Adrenal gland (tissue), 12 donors: ENCODE data around the gene ANP32A. TPM values are rescaled to one million over a fixed set of nuclear protein-coding genes. Genes with fewer than 3 reads are reported as not detected.

Experiments
- DNase-seq, 7 donors: peaks; one replicate each; pipeline ENCODE4 v3.0.0-alpha.2; 2019 to 2020
- H3K27ac ChIP-seq, 5 donors: fragments of 200-600 bp; sonication (generic) in 4 of 5; 1 replicate in 3 of 5; 2 replicates in 2 of 5; pipeline versions ENCODE4 v1.5.1 to v1.8.0; 2016 to 2020; ENCODE audit warnings: mild to moderate bottlenecking in 1 of 5
- H3K27me3 ChIP-seq: fragments of 200-600 bp; 2 replicates; pipeline ENCODE4 v1.8.0; 2021
- H3K36me3 ChIP-seq, 2 donors: fragments of 200-600 bp; replicated peaks in 1 of 2; 1 replicate in 1 of 2; 2 replicates in 1 of 2; pipeline versions ENCODE4 v1.5.1 to v1.8.0; 2018 to 2022
- H3K4me1 ChIP-seq, 2 donors: fragments of 200-600 bp; replicated peaks in 1 of 2; 1 replicate in 1 of 2; 2 replicates in 1 of 2; pipeline versions ENCODE4 v1.5.1 to v1.8.0; 2018 to 2021
- H3K4me3 ChIP-seq, 4 donors: fragments of 200-600 bp; sonication (generic) in 3 of 4; one replicate each; pipeline ENCODE4 v1.5.1; 2016 to 2018
- H3K9me3 ChIP-seq, 3 donors: fragments of 200-600 bp; sonication (generic) in 1 of 3; replicated peaks in 1 of 3; 1 replicate in 2 of 3; 2 replicates in 1 of 3; pipeline versions ENCODE4 v1.5.1 to v1.8.0; 2016 to 2021
- POLR2A ChIP-seq, 2 donors: fragments of 450-650 bp; IDR thresholded peaks; one replicate each; pipeline ENCODE4 v1.6.1; 2017; ENCODE audit warnings: antibody characterized with exemption in 2 of 2, mild to moderate bottlenecking in 2 of 2, moderate library complexity in 1 of 2
- WGBS, 4 donors: extraction: QIAGEN DNeasy Blood & Tissue Kit in 2 of 4; methylation state at CpG; one replicate each; pipeline versions ENCODE4 v1.1.5 to v1.1.7; 2013 to 2017; 5-methylcytosine and 5-hydroxymethylcytosine counted together
- intact Hi-C, 2 donors: fragments of 100-400 bp; cut with DNase I; formaldehyde crosslinking; loops; one replicate each; pipeline versions ENCODE4 v1.14.1 to v1.15.0; 2022 to 2023
- polyA plus RNA-seq, 3 donors: library from polyadenylated mRNA; stranded (reverse); fragments of 200-250 nt in 2 of 3; fragments of 350-450 nt in 1 of 3; fragmentation: Illumina TruSeq in 1 of 3; extraction: RNeasy Lipid Tissue Mini Kit (QIAGEN cat#74804) in 1 of 3; gene quantifications; one replicate each; pipeline ENCODE4 v1.2.3, GENCODE V29; 2013 to 2014
- total RNA-seq, 9 donors: library from RNA; depleted of rRNA in 4 of 9; stranded (reverse); fragments of >200 nt in 4 of 9; fragments of 120-200 nt in 1 of 9; fragmentation: NEBNext Ultra II Directional in 1 of 9; extraction: Animal tissue kit (Norgen Biotek cat#: 25700) in 1 of 9; gene quantifications; one replicate each; pipeline versions ENCODE4 v1.1.0 to v1.2.4, GENCODE V29; 2013 to 2023
- TF ChIP-seq, protein P1 (sequence below), 6 experiments: fragments of 450-650 bp in 4 of 6; fragments of 200-600 bp in 2 of 6; sonication (generic) in 1 of 6; IDR thresholded peaks; 1 replicate in 5 of 6; 2 replicates in 1 of 6; pipeline versions ENCODE4 v1.5.1 to v1.8.0; 2016 to 2021; ENCODE audit warnings: antibody characterized with exemption in 6 of 6, mild to moderate bottlenecking in 2 of 6, moderate library complexity in 1 of 6
- donor health status: healthy with polysubstance abuse.
- donor health status: Bipolar disorder and iron deficiency.
- donor health status: DM: yes; HTN: yes; CAD: no.
- donor health status: DM: no; HTN: no; CAD: no.
- donor health status: DM: no; HTN: no; CAD: no.
- donor health status: DM: yes; HTN: yes; CAD: no.

ANP32A gene
- total and polyA plus RNA-seq, 12 donors, result 44.5 to 170 (median 79.5) TPM

DNA sequence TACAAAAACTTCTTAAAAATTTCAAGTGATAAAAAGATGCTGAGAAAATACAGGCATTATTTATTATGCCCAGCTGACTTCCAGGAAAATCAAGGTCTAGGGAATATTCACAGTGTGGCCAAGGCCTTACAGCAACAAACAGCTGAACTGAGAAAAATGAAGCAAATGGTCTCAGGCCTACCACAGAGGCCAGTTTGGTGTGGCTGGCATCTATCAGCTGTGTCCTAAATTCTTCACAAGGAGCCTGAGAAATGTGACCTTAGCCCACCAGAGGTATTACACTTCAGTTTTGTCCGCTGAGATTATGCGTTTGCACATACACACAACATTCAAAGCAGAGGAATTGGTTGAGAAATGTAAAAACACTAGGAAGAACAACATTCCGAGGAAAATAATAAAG, 77.4 kb downstream of the ANP32A start:
- no peaks in the 10 kb centered on the region for H3K27me3 ChIP-seq
- H3K36me3 ChIP-seq, result no peaks in the 10 kb centered on the region
- no peaks in the 10 kb centered on the region for H3K4me1 ChIP-seq
- no peak for DNase-seq
- TF ChIP-seq, protein P1, sequence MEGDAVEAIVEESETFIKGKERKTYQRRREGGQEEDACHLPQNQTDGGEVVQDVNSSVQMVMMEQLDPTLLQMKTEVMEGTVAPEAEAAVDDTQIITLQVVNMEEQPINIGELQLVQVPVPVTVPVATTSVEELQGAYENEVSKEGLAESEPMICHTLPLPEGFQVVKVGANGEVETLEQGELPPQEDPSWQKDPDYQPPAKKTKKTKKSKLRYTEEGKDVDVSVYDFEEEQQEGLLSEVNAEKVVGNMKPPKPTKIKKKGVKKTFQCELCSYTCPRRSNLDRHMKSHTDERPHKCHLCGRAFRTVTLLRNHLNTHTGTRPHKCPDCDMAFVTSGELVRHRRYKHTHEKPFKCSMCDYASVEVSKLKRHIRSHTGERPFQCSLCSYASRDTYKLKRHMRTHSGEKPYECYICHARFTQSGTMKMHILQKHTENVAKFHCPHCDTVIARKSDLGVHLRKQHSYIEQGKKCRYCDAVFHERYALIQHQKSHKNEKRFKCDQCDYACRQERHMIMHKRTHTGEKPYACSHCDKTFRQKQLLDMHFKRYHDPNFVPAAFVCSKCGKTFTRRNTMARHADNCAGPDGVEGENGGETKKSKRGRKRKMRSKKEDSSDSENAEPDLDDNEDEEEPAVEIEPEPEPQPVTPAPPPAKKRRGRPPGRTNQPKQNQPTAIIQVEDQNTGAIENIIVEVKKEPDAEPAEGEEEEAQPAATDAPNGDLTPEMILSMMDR (IDR thresholded peaks at IDR 0.05), result no peak
- no peak for TF ChIP-seq POLR2A (IDR thresholded peaks at IDR 0.05)
- H3K27ac ChIP-seq, result no peak overlapping the region
- no peak overlapping the region for H3K4me3 ChIP-seq
- no peaks in the 10 kb centered on the region for H3K9me3 ChIP-seq
- WGBS, 4 donors, result 85 to 93% (median 91%) methylated on average over 3 of the region's 3 CpGs
- intact Hi-C loops, result no loop called here

DNA sequence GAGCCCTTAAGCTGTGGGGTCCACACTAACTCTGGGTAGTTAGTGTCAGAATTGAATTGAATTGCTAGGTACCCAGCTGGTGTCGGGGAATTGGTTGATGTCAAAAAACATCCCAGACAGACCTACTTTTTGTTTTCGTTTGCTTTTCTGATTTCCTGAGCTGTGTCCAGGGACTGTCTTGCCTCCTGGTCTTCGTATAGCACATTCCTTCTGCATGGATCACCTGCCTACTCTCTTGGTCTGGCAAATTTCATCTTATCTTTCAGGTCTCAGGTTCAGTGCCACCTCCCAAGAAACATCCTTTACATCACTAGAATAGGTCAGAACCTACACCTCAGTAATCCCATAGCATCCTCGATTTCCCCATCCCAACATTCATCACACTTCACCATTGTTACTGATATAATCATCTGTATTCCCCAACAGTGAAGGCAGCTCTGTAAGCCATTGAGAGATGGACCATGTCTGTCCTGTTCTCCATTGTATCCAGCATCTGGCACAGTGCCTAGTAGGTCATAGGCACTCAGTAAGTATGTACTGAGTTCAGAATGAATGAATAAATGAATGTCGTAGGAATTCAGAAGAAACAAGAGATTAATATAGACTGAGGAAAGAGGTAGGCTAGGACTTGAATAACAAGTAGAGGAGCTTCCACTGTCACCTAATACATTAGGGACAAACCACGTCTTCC, 81.2 kb downstream of the ANP32A start:
- intact Hi-C loops, result no loop called here
- 73 to 80% (median 79%) methylated on average over 6 of the region's 6 CpGs for WGBS, 4 donors
- no peak overlapping the region for H3K4me3 ChIP-seq
- peak in 1 of 7 donors; percentile 17 for DNase-seq
- no peaks in the 10 kb centered on the region for H3K4me1 ChIP-seq
- H3K27ac ChIP-seq, result no peak overlapping the region
- TF ChIP-seq, protein P1 (IDR thresholded peaks at IDR 0.05), result no peak
- no peak for TF ChIP-seq POLR2A (IDR thresholded peaks at IDR 0.05)
- no peaks in the 10 kb centered on the region for H3K9me3 ChIP-seq
- no peaks in the 10 kb centered on the region for H3K27me3 ChIP-seq
- no peaks in the 10 kb centered on the region for H3K36me3 ChIP-seq

DNA sequence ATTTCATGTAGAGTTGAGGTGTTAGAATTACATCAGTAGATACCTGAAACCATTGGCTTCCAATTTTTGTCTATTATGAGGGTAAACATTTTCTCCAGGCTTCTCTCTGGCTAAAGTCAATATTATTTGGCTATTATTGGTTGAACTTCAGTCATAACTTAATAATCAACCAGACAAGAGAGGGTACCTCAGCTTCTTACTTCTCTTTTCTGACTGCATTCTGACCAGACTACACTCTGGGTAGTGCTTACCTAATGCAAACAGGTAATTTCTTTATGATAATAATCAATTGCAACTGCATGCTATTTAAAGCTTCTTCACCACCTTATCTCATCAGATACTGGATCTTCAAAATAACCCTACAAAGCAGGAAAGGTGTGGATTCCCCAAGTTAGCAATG, 85.1 kb downstream of the ANP32A start:
- DNase-seq, result no peak
- intact Hi-C loops, result no loop called here
- Histone ChIP-seq H3K4me1 (no peaks in the 10 kb centered on the region), H3K9me3 (no peaks in the 10 kb centered on the region), H3K4me3 (no peak overlapping the region), H3K36me3 (no peaks in the 10 kb centered on the region), H3K27ac (no peak overlapping the region), H3K27me3 (no peaks in the 10 kb centered on the region)
- TF ChIP-seq, protein P1 (IDR thresholded peaks at IDR 0.05), result no peak
- TF ChIP-seq POLR2A (IDR thresholded peaks at IDR 0.05), result no peak

DNA sequence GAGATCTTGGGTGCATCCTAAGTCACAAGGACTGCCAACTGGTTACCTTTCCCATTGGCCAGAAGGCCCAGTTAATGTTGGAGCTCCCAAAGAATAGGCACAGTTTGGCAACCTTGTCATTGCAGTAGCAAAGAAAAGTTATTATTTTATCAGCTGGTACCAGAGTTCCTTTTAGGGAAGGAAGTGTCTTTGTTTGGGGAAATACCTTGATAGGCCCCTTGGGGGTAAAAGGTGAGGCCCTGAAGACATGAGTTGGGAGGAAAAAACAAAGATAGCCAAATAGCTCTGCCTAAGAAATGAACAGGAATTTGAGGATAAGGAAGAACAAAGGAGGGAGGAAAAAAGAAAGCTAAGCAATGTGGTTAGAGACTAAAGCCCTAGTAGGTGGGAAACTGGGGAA, 85.8 kb downstream of the ANP32A start:
- Histone ChIP-seq H3K36me3 (no peaks in the 10 kb centered on the region), H3K27me3 (no peaks in the 10 kb centered on the region), H3K4me1 (no peaks in the 10 kb centered on the region), H3K27ac (no peak overlapping the region), H3K4me3 (no peak overlapping the region), H3K9me3 (no peaks in the 10 kb centered on the region)
- intact Hi-C loops, result no loop called here
- no peak for DNase-seq
- no peak for TF ChIP-seq POLR2A (IDR thresholded peaks at IDR 0.05)
- TF ChIP-seq, protein P1 (IDR thresholded peaks at IDR 0.05), result no peak
